Kidney (tissue), 14 donors: ENCODE data around the gene ABCB6. TPM values are rescaled to one million over a fixed set of nuclear protein-coding genes. Genes with fewer than 3 reads are reported as not detected.
A peak's percentile ranks its signal among the peaks of the same experiment; 100 is the strongest.
"Not testable (repeated sequence)": the region's sequence is repeated elsewhere in the genome, so short reads cannot be mapped to it uniquely, and the experiment has no call there.

Experiments
- DNase-seq, 5 donors: peaks; one replicate each; pipeline ENCODE4 v3.0.0-alpha.2; 2013 to 2020
- FAIRE-seq: peaks from 2 replicates; lab custom pipeline; 2012; peaks lifted over from hg19 to GRCh38; lab: Jason Lieb, UNC
- H3K27ac ChIP-seq, 2 donors: one replicate each; pipeline ENCODE4 v1.7.0; 2013; ENCODE audit warnings: low read depth in 2 of 2, low read length in 2 of 2, inconsistent platforms in 1 of 2
- H3K27me3 ChIP-seq: one replicate; pipeline ENCODE4 v1.7.1; 2013; ENCODE audit warnings: low read length, inconsistent platforms; ENCODE audit not compliant: control insufficient read depth, insufficient read depth
- H3K36me3 ChIP-seq, 3 donors: one replicate each; pipeline versions ENCODE4 v1.7.0 to v1.7.1; 2013; ENCODE audit warnings: low read length in 3 of 3, control low read depth in 1 of 3, inconsistent platforms in 1 of 3; ENCODE audit not compliant: insufficient read depth in 3 of 3, control insufficient read depth in 2 of 3
- H3K4me1 ChIP-seq, 3 donors: one replicate each; pipeline versions ENCODE4 v1.7.0 to v1.7.1; 2013; ENCODE audit warnings: low read length in 3 of 3, inconsistent platforms in 1 of 3, low read depth in 1 of 3; ENCODE audit not compliant: control insufficient read depth in 2 of 3, insufficient read depth in 2 of 3
- H3K4me3 ChIP-seq, 3 donors: one replicate each; pipeline versions ENCODE4 v1.7.0 to v1.8.1; 2013; ENCODE audit warnings: low read length in 3 of 3, control low read depth in 1 of 3, inconsistent platforms in 1 of 3
- H3K9ac ChIP-seq, 3 donors: one replicate each; pipeline versions ENCODE4 v1.7.0 to v1.7.1; 2013; ENCODE audit warnings: low read length in 3 of 3, control low read depth in 1 of 3, inconsistent platforms in 1 of 3
- H3K9me3 ChIP-seq, 3 donors: one replicate each; pipeline versions ENCODE4 v1.7.0 to v1.7.1; 2013; ENCODE audit warnings: low read length in 3 of 3, control low read depth in 1 of 3, inconsistent platforms in 1 of 3; ENCODE audit not compliant: control insufficient read depth in 2 of 3, insufficient read depth in 1 of 3
- CTCF ChIP-seq: IDR thresholded peaks from 3 replicates; pipeline ENCODE4 v1.5.1; 2012; ENCODE audit warnings: mild to moderate bottlenecking, moderate library complexity, borderline replicate concordance; ENCODE audit not compliant: insufficient read depth; ENCODE audit errors: extremely low read depth
- intact Hi-C: fragments of 100-400 bp; cut with DNase I; formaldehyde crosslinking; loops from one replicate; pipeline ENCODE4 v1.11.1; 2022
- polyA plus RNA-seq: library from polyadenylated mRNA; stranded (reverse); fragments of 350-450 nt; fragmentation: Illumina TruSeq; extraction: RNeasy Lipid Tissue Mini Kit (QIAGEN cat#74804); gene quantifications from one replicate; pipeline ENCODE4 v1.2.3, GENCODE V29; 2014; ENCODE audit warnings: low read depth, low replicate concordance; ENCODE audit not compliant: insufficient read depth
- total RNA-seq: library from RNA; stranded (reverse); fragmentation: NEBNext Ultra II Directional; extraction: Animal tissue kit (Norgen Biotek cat#: 25700); gene quantifications from one replicate; pipeline ENCODE4 v1.2.1, GENCODE V29; 2021
- donor health status: control.
- donor health status: control.
- donor health status: control.
- donor health status: control.
- donor health status: control.
- donor health status: DM: yes; HTN: yes; CAD: no.
- donor health status: Normal renal cell carcinoma (clear cell type).

ABCB6 gene
- total and polyA plus RNA-seq, 2 donors from 2014 or later = 17.8 to 53.6 TPM

GRCh38 chr2:219266886-219267285 is 48.1 kb upstream of the ABCB6 start:
- H3K36me3 ChIP-seq = no peaks in the 10 kb centered on the region
- no peak for FAIRE-seq
- no peak for TF ChIP-seq CTCF
- DNase-seq = no peak
- intact Hi-C loops = no loop called here
- H3K4me1 ChIP-seq = peaks cover 0 to 5% (median 2%) of the 10 kb centered on the region in 3 donors
- no peak overlapping the region for H3K9ac ChIP-seq
- no peaks in the 10 kb centered on the region for H3K27me3 ChIP-seq
- H3K27ac ChIP-seq = no peak overlapping the region
- no peak overlapping the region for H3K4me3 ChIP-seq
- no peaks in the 10 kb centered on the region for H3K9me3 ChIP-seq

DNA sequence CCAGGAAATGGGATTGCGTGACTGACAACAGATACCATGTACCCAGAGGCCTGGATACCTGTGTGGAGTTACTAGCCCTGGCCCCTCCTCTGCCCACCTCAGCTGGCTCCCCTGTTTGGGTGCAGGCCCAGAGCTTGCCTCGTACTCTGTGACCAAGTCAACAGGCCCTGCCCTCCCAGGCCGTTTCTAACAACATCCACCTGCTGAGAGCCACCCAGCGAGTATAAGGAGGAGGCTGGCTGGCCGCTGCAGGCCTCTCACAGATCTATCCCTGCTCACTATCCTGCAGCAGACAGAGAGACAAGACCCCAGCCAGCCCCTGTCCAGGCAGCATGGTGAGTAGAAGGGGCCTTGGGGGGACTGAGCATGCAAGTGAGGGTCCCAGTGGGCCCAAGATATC is 47.5 kb upstream of the ABCB6 start:
- Histone ChIP-seq H3K27me3 (no peaks in the 10 kb centered on the region), H3K4me3 (no peak overlapping the region), H3K27ac (no peak overlapping the region), H3K9me3 (no peaks in the 10 kb centered on the region), H3K9ac (no peak overlapping the region), H3K36me3 (no peaks in the 10 kb centered on the region), H3K4me1 (peaks cover 0 to 5% (median 2%) of the 10 kb centered on the region in 3 donors)
- no peak for TF ChIP-seq CTCF
- no peak for FAIRE-seq
- intact Hi-C loops = no loop called here
- peak in 1 of 5 donors; percentile 46 for DNase-seq

- intact Hi-C loops = no loop called here
- no peak overlapping the region for H3K27ac ChIP-seq
- DNase-seq (peak in 1 of 5 donors; percentile 9), FAIRE-seq (no peak)
- no peak overlapping the region for H3K9ac ChIP-seq
- TF ChIP-seq CTCF = no peak
- H3K9me3 ChIP-seq = no peaks in the 10 kb centered on the region
- no peaks in the 10 kb centered on the region for H3K27me3 ChIP-seq
- no peak overlapping the region for H3K4me3 ChIP-seq
- no peaks in the 10 kb centered on the region for H3K4me1 ChIP-seq
- H3K36me3 ChIP-seq = no peaks in the 10 kb centered on the region
Observed at GRCh38 chr2:219261024-219261855, 42.5 kb upstream of the ABCB6 start.

DNA sequence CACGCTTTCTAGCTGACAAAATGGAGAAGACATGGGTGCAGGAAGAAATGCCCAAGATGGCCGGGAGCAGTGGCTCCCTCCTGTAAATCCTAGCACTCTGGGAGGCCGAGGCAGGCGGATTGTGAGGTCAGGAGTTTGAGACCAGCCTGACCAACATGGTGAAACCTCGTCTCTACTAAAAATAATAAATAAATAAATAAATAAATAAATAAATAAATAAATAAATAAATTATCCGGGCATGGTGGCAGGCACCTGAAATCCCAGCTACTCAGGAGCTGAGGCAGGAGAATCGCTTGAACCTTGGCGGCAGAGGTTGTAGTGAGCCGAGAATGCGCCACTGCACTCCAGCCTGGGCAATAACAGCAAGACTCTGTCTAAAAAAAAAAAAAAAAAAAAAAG is 40.2 kb upstream of the ABCB6 start:
- peaks cover 14% of the 10 kb centered on the region for H3K27me3 ChIP-seq
- FAIRE-seq, H3K27ac ChIP-seq, intact Hi-C loops, H3K36me3 ChIP-seq, H3K9ac ChIP-seq, H3K4me1 ChIP-seq, H3K9me3 ChIP-seq, H3K4me3 ChIP-seq: not testable (repeated sequence)
- peak in 1 of 5 donors; percentile 20 for DNase-seq
